OCI-LY7 (cell line): ENCODE results near the gene PRKAG2.

Source experiments
- CTCF ChIP-seq: fragments of 200-600 bp; sonication (generic); conservative IDR thresholded peaks from 2 replicates; pipeline ENCODE4 v1.5.1; 2014; ENCODE audit warnings: mild to moderate bottlenecking, antibody characterized with exemption, low read length, moderate library complexity, mixed read lengths
- EZH2phosphoT487 ChIP-seq: fragments of 200-600 bp; sonication (generic); IDR thresholded peaks from 2 replicates; pipeline ENCODE4 v1.6.1; 2018; ENCODE audit warnings: low read depth, borderline replicate concordance, mild to moderate bottlenecking, mixed run types, antibody characterized with exemption, low read length, moderate library complexity, mixed read lengths

GRCh38 chr7:151631953-151632749 lies 244.8 kb downstream of the PRKAG2 start:
- peak; percentile 52; the same call in 1 of the 2 replicates for TF ChIP-seq CTCF
- no peak for TF ChIP-seq EZH2phosphoT487
